WTC11 (cell line): ENCODE data around the gene ERG28. TPM values are rescaled to one million over a fixed set of nuclear protein-coding genes. Genes with fewer than 3 reads are reported as not detected.

Experiments used
- ATAC-seq: fragments of 200-7000 bp; cut with Tn5 transposase; 2 replicates; pipeline ENCODE4 v1.10.0; 2021; ENCODE audit warnings: mild to moderate bottlenecking, moderate library complexity
- CTCF ChIA-PET: fragments of 300-600 bp; sonication (Branson Sonifier 250); formaldehyde crosslinking; loops from one replicate; lab custom pipeline; 2021; ENCODE audit warnings: antibody characterized with exemption; lab: Charles Lee
- POLR2A ChIA-PET: fragments of 350-600 bp; sonication (Branson Sonifier 250); formaldehyde crosslinking; loops from one replicate; lab custom pipeline; 2021; ENCODE audit warnings: antibody characterized with exemption; lab: Charles Lee
- DNase-seq: peaks from one replicate; pipeline ENCODE4 v3.0.0; 2021; ENCODE audit warnings: low spot score
- H3K27ac Mint-ChIP-seq: 2 replicates; pipeline ENCODE4 v1.8.0; 2021; ENCODE audit warnings: mixed read lengths
- H3K27me3 Mint-ChIP-seq: 2 replicates; pipeline ENCODE4 v1.8.0; 2021; ENCODE audit warnings: low read depth, mild to moderate bottlenecking, moderate library complexity, mixed read lengths
- H3K36me3 Mint-ChIP-seq: 2 replicates; pipeline ENCODE4 v1.8.0; 2021; ENCODE audit warnings: mixed read lengths
- H3K4me1 Mint-ChIP-seq: 2 replicates; pipeline ENCODE4 v1.8.0; 2022; ENCODE audit warnings: mixed read lengths
- H3K4me3 Mint-ChIP-seq: 2 replicates; pipeline ENCODE4 v1.8.0; 2021; ENCODE audit warnings: mild to moderate bottlenecking, moderate library complexity, mixed read lengths
- H3K9me3 Mint-ChIP-seq: 2 replicates; pipeline ENCODE4 v1.8.0; 2021; ENCODE audit warnings: mixed read lengths
- ARID4B ChIP-seq: sonication (generic); formaldehyde crosslinking; IDR thresholded peaks from 2 replicates; pipeline ENCODE4 v1.8.0; 2023; ENCODE audit warnings: missing genetic modification reagents, mild to moderate bottlenecking, borderline replicate concordance
- CREM ChIP-seq: sonication (generic); formaldehyde crosslinking; IDR thresholded peaks from 2 replicates; pipeline ENCODE4 v1.8.1; 2022; ENCODE audit warnings: mild to moderate bottlenecking, missing genetic modification reagents, moderate library complexity
- JAZF1 ChIP-seq: fragments of 250-450 bp; sonication (Bioruptor Pico); IDR thresholded peaks from 2 replicates; pipeline ENCODE4 v1.9.0; 2021; ENCODE audit warnings: moderate library complexity, mild to moderate bottlenecking, inconsistent platforms
- OVOL2 ChIP-seq: fragments of 250-450 bp; sonication (Bioruptor Pico); IDR thresholded peaks from 2 replicates; pipeline ENCODE4 v1.9.0; 2021; ENCODE audit warnings: mild to moderate bottlenecking, borderline replicate concordance
- PREB ChIP-seq: sonication (generic); formaldehyde crosslinking; IDR thresholded peaks from 2 replicates; pipeline ENCODE4 v1.8.1; 2022; ENCODE audit warnings: mild to moderate bottlenecking, missing genetic modification reagents, moderate library complexity, borderline replicate concordance
- PRRX2 ChIP-seq: fragments of 250-450 bp; sonication (Bioruptor Pico); IDR thresholded peaks from 2 replicates; pipeline ENCODE4 v1.8.0; 2021; ENCODE audit warnings: mild to moderate bottlenecking
- ZBTB43 ChIP-seq: sonication (generic); formaldehyde crosslinking; IDR thresholded peaks from 2 replicates; pipeline ENCODE4 v1.8.1; 2023; ENCODE audit warnings: mild to moderate bottlenecking, missing genetic modification reagents
- ZNF232 ChIP-seq: sonication (generic); formaldehyde crosslinking; IDR thresholded peaks from 2 replicates; pipeline ENCODE4 v1.8.0; 2022; ENCODE audit warnings: mild to moderate bottlenecking, missing genetic modification reagents
- ZNF263 ChIP-seq: sonication (generic); formaldehyde crosslinking; IDR thresholded peaks from 2 replicates; pipeline ENCODE4 v1.8.1; 2022; ENCODE audit warnings: low read depth, mild to moderate bottlenecking, moderate library complexity, missing genetic modification reagents
- ZNF671 ChIP-seq: fragments of 250-450 bp; sonication (Bioruptor Pico); IDR thresholded peaks from 2 replicates; pipeline ENCODE4 v1.8.0; 2021; ENCODE audit warnings: mild to moderate bottlenecking
- total RNA-seq: library from RNA; stranded (reverse); gene quantifications from 3 replicates; pipeline ENCODE4 v1.2.3, GENCODE V29; 2021
- TF ChIP-seq, protein P1 (sequence below): sonication (generic); formaldehyde crosslinking; IDR thresholded peaks from 2 replicates; pipeline ENCODE4 v1.8.0; 2022; ENCODE audit warnings: mild to moderate bottlenecking, missing genetic modification reagents

ERG28 gene
- total RNA-seq, 1 experiment from 2014 or later: 27.9 TPM

GRCh38 chr14:75699331-75699730, 38.7 kb upstream of the ERG28 start:
- no peaks in the 10 kb centered on the region for H3K27me3 Mint-ChIP-seq
- H3K9me3 Mint-ChIP-seq: peaks cover 12% of the 10 kb centered on the region
- CTCF ChIA-PET: no interaction called here
- no peak overlapping the region for H3K27ac Mint-ChIP-seq
- no peak for DNase-seq
- no peak for ATAC-seq
- H3K4me1 Mint-ChIP-seq: no peaks in the 10 kb centered on the region
- H3K36me3 Mint-ChIP-seq: peaks cover 51% of the 10 kb centered on the region
- no peak overlapping the region for H3K4me3 Mint-ChIP-seq
- POLR2A ChIA-PET: no interaction called here
- TF ChIP-seq ZNF232 (CRISPR knock-in tag): no peak
- no peak for TF ChIP-seq ARID4B (CRISPR knock-in tag)
- no peak for TF ChIP-seq JAZF1 (CRISPR knock-in tag)
- TF ChIP-seq PRRX2: no peak
- TF ChIP-seq, protein P1, sequence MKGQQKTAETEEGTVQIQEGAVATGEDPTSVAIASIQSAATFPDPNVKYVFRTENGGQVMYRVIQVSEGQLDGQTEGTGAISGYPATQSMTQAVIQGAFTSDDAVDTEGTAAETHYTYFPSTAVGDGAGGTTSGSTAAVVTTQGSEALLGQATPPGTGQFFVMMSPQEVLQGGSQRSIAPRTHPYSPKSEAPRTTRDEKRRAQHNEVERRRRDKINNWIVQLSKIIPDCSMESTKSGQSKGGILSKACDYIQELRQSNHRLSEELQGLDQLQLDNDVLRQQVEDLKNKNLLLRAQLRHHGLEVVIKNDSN (CRISPR knock-in tag): no peak
- no peak for TF ChIP-seq OVOL2
- no peak for TF ChIP-seq ZNF263
- TF ChIP-seq ZBTB43: no peak
- no peak for TF ChIP-seq ZNF671 (CRISPR knock-in tag)
- TF ChIP-seq PREB (CRISPR knock-in tag): no peak

- DNase-seq: no peak
- Mint-ChIP-seq H3K4me1 (no peaks in the 10 kb centered on the region), H3K27me3 (no peaks in the 10 kb centered on the region), H3K4me3 (no peak overlapping the region)
- no peak for TF ChIP-seq ARID4B (CRISPR knock-in tag)
- TF ChIP-seq, protein P1 (CRISPR knock-in tag): no peak
- no peak for TF ChIP-seq CREM (CRISPR knock-in tag)
- TF ChIP-seq, all 79 proteins: peak for 0
- Mint-ChIP-seq H3K36me3 (peaks cover 63% of the 10 kb centered on the region), H3K27ac (no peak overlapping the region), H3K9me3 (peaks cover 22% of the 10 kb centered on the region)
- POLR2A ChIA-PET: no interaction called here
- CTCF ChIA-PET: interaction anchor here (1.2 to 1.5 kb wide), 2 partner anchors 11 to 177 kb away, joined by 3 to 7 read pairs; no protein-coding TSS in a partner anchor
- ATAC-seq: no peak
These were observed 37.2 kb upstream of the ERG28 start for GRCh38 chr14:75697918-75698317.
